ENCODE results near the gene PCAT6. TPM values are rescaled to one million over a fixed set of nuclear protein-coding genes. Genes with fewer than 3 reads are reported as not detected.

The PCAT6 gene
- total RNA-seq, 3 donors from 2014 or later, result 0.69 to 1.3 (median 1.0) TPM

- H3K9me3 ChIP-seq, result no peaks in the 10 kb centered on the region
- intact Hi-C loops (cut with DNase I, micrococcal nuclease), result no loop called here
- H3K4me3 ChIP-seq, result no peak overlapping the region
- TF ChIP-seq CTCF (IDR thresholded peaks at IDR 0.05), result no peak
- ATAC-seq (no peak), DNase-seq (no peak)
- H3K4me1 ChIP-seq (ENCODE audit: low read depth), result peaks cover 12% of the 10 kb centered on the region
- H3K36me3 ChIP-seq (ENCODE audit: low read depth), result no peaks in the 10 kb centered on the region
These were observed 12.5 kb upstream of the PCAT6 start for GRCh38 chr1:202798260-202798659.

GRCh38 chr1:202798792-202799331 lies 11.9 kb upstream of the PCAT6 start:
- DNase-seq, result no peak
- Histone ChIP-seq H3K4me1 (ENCODE audit: low read depth) (peaks cover 12% of the 10 kb centered on the region), H3K9me3 (no peaks in the 10 kb centered on the region), H3K4me3 (no peak overlapping the region), H3K36me3 (ENCODE audit: low read depth) (no peaks in the 10 kb centered on the region)
- ATAC-seq, result no peak
- no peak for TF ChIP-seq CTCF (IDR thresholded peaks at IDR 0.05)
- intact Hi-C loops (cut with DNase I, micrococcal nuclease), result no loop called here

- no peaks in the 10 kb centered on the region for H3K9me3 ChIP-seq
- intact Hi-C loops (cut with DNase I, micrococcal nuclease), result no loop called here
- DNase-seq, result no peak
- H3K4me1 ChIP-seq (ENCODE audit: low read depth), result peaks cover 4% of the 10 kb centered on the region
- H3K36me3 ChIP-seq (ENCODE audit: low read depth), result no peaks in the 10 kb centered on the region
- no peak for TF ChIP-seq CTCF (IDR thresholded peaks at IDR 0.05)
- no peak overlapping the region for H3K4me3 ChIP-seq
- ATAC-seq, result no peak
These were observed 10.0 kb upstream of the PCAT6 start for GRCh38 chr1:202800742-202801141.

GRCh38 chr1:202801175-202801574 lies 9.6 kb upstream of the PCAT6 start:
- intact Hi-C loops (cut with DNase I, micrococcal nuclease), result no loop called here
- Histone ChIP-seq H3K9me3 (no peaks in the 10 kb centered on the region), H3K4me3 (no peak overlapping the region), H3K36me3 (ENCODE audit: low read depth) (no peaks in the 10 kb centered on the region), H3K4me1 (ENCODE audit: low read depth) (peaks cover 8% of the 10 kb centered on the region)
- no peak for ATAC-seq
- TF ChIP-seq CTCF (IDR thresholded peaks at IDR 0.05), result no peak
- no peak for DNase-seq

GRCh38 chr1:202802034-202802433 lies 8.7 kb upstream of the PCAT6 start:
- ATAC-seq, result no peak
- intact Hi-C loops (cut with DNase I, micrococcal nuclease), result no loop called here

More at GRCh38 chr1:202802034-202802433, 8.7 kb upstream of the PCAT6 start:
- H3K36me3 ChIP-seq (ENCODE audit: low read depth), result no peaks in the 10 kb centered on the region
- no peaks in the 10 kb centered on the region for H3K9me3 ChIP-seq
- H3K4me3 ChIP-seq, result no peak overlapping the region
- peaks cover 16% of the 10 kb centered on the region for H3K4me1 ChIP-seq (ENCODE audit: low read depth)
- TF ChIP-seq CTCF (IDR thresholded peaks at IDR 0.05), result no peak
- no peak for DNase-seq
